ENCODE measurements around the gene RASA3.
"Not testable (repeated sequence)": the region's sequence is repeated elsewhere in the genome, so short reads cannot be mapped to it uniquely, and the experiment has no call there.

DNA sequence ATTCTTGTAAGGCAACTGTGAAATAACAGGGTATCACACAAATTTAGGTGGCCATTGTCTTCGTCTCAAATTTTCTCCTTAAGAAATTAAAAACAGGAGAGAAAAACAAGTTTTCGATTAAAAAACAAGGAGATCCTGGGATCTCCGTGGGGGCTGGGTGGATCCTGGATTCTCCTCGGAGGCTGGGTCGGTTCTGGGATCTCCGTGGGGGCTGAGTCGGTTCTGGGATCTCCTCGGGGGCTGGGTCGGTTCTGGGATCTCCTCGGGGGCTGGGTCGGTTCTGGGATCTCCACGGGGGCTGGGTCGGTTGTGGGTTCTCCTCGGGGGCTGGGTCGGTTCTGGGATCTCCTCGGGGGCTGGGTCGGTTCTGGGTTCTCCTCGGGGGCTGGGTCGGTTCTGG is 16.5 kb upstream of the RASA3 start:
- TF ChIP-seq, protein P1, sequence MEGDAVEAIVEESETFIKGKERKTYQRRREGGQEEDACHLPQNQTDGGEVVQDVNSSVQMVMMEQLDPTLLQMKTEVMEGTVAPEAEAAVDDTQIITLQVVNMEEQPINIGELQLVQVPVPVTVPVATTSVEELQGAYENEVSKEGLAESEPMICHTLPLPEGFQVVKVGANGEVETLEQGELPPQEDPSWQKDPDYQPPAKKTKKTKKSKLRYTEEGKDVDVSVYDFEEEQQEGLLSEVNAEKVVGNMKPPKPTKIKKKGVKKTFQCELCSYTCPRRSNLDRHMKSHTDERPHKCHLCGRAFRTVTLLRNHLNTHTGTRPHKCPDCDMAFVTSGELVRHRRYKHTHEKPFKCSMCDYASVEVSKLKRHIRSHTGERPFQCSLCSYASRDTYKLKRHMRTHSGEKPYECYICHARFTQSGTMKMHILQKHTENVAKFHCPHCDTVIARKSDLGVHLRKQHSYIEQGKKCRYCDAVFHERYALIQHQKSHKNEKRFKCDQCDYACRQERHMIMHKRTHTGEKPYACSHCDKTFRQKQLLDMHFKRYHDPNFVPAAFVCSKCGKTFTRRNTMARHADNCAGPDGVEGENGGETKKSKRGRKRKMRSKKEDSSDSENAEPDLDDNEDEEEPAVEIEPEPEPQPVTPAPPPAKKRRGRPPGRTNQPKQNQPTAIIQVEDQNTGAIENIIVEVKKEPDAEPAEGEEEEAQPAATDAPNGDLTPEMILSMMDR (IDR thresholded peaks at IDR 0.05; ENCODE audit: low read length): not testable (repeated sequence)
- not testable (repeated sequence) for TF ChIP-seq EZH2 (optimal IDR thresholded peaks at IDR 0.05; ENCODE audit: low read depth, low read length)

All from MM.1S (cell line).